SU-DHL-6 (cell line): ENCODE data around the gene RAB19.

ENCODE experiments used
- H2AFZ ChIP-seq: fragments of 200-600 bp; sonication (generic); 2 replicates; pipeline ENCODE4 v1.6.1; 2014; ENCODE audit warnings: low read depth, mild to moderate bottlenecking, moderate library complexity, mixed read lengths, antibody characterized with exemption, low read length; ENCODE audit not compliant: severe bottlenecking
- H3F3A ChIP-seq: fragments of 200-600 bp; shearing (Covaris generic); 2 replicates; pipeline ENCODE4 v1.6.0; 2016; ENCODE audit warnings: antibody characterized with exemption, mild to moderate bottlenecking; ENCODE audit not compliant: insufficient read depth
- H3K27ac ChIP-seq: fragments of 200-600 bp; sonication (generic); 2 replicates; pipeline ENCODE4 v1.5.1; 2016; ENCODE audit warnings: low read depth, mild to moderate bottlenecking, low read length, moderate library complexity, mixed read lengths
- H3K27me3 ChIP-seq: fragments of 200-600 bp; sonication (generic), shearing (Covaris generic); 2 replicates; pipeline ENCODE4 v1.6.0; 2014; ENCODE audit warnings: mild to moderate bottlenecking, low read length
- H3K36me3 ChIP-seq: fragments of 200-600 bp; sonication (generic); 2 replicates; pipeline ENCODE4 v1.6.1; 2014; ENCODE audit warnings: mild to moderate bottlenecking, low read length, mixed read lengths
- H3K4me2 ChIP-seq: fragments of 300-600, 200-600 bp; shearing (Covaris generic), sonication (generic); 2 replicates; pipeline ENCODE4 v1.6.0; 2014; ENCODE audit warnings: low read length, low read depth, mild to moderate bottlenecking; ENCODE audit not compliant: poor library complexity, severe bottlenecking
- H3K4me3 ChIP-seq: fragments of 200-600 bp; sonication (generic); 2 replicates; pipeline ENCODE4 v1.5.1; 2014; ENCODE audit warnings: antibody characterized with exemption, low read length, mild to moderate bottlenecking, mixed read lengths; ENCODE audit not compliant: insufficient read depth, poor library complexity, severe bottlenecking
- H3K79me2 ChIP-seq: fragments of 200-600 bp; sonication (generic); 2 replicates; pipeline ENCODE4 v1.6.1; 2014; ENCODE audit warnings: mild to moderate bottlenecking, low read length, moderate library complexity; ENCODE audit not compliant: insufficient read depth
- H3K9ac ChIP-seq: fragments of 200-600 bp; sonication (generic); 2 replicates; pipeline ENCODE4 v1.7.0; 2014; ENCODE audit warnings: mild to moderate bottlenecking, low read length
- H3K9me2 ChIP-seq: fragments of 200-600 bp; sonication (generic); replicated peaks from 2 replicates; pipeline ENCODE4 v1.6.1; 2014; ENCODE audit warnings: low read length; ENCODE audit not compliant: insufficient read depth
- H3K9me3 ChIP-seq: fragments of 200-600 bp; sonication (generic); 2 replicates; pipeline ENCODE4 v1.6.1; 2014; ENCODE audit warnings: low read length, mixed read lengths; ENCODE audit not compliant: insufficient read depth
- H4K20me1 ChIP-seq: fragments of 200-600 bp; sonication (generic); 2 replicates; pipeline ENCODE4 v1.6.1; 2014; ENCODE audit warnings: low read depth, mild to moderate bottlenecking, antibody characterized with exemption, low read length, moderate library complexity, mixed read lengths
- CTCF ChIP-seq: fragments of 200-600 bp; sonication (generic); IDR thresholded peaks from one replicate; pipeline ENCODE4 v1.5.1; 2017; ENCODE audit warnings: antibody characterized with exemption, mild to moderate bottlenecking, low read length, moderate library complexity; ENCODE audit not compliant: insufficient read depth, poor library complexity, severe bottlenecking
- EZH2phosphoT487 ChIP-seq: fragments of 200-600 bp; sonication (generic), shearing (Covaris generic); conservative IDR thresholded peaks from 2 replicates; pipeline ENCODE4 v1.6.1; 2018; ENCODE audit warnings: mild to moderate bottlenecking, antibody characterized with exemption, low read length, moderate library complexity, mixed read lengths

Gene RAB19

GRCh38 chr7:140403878-140404564 is at the start of gene RAB19:
TSS of gene RAB19 (plus strand) at chr7:140404058. CDS start at chr7:140407647, 3,589 bp downstream.
- Histone ChIP-seq H3K27ac (no peak within 1 kb of the TSS), H2AFZ (no peak within 1 kb of the TSS), H3K4me3 (no peak within 1 kb of the TSS), H3K27me3 (no peaks in the 10 kb centered on the region), H4K20me1 (no peaks in the 10 kb centered on the region), H3K4me2 (no peak within 1 kb of the TSS), H3K9me2 (no peaks in the 10 kb centered on the region), H3F3A (no peaks in the 10 kb centered on the region), H3K9ac (no peak within 1 kb of the TSS), H3K36me3 (no peaks in the 10 kb centered on the region), H3K9me3 (no peaks in the 10 kb centered on the region), H3K79me2 (no peaks in the 10 kb centered on the region)
- no peak for TF ChIP-seq CTCF
- no peak for TF ChIP-seq EZH2phosphoT487

GRCh38 chr7:140358024-140358411 is 45.8 kb upstream of the RAB19 start:
- no peaks in the 10 kb centered on the region for H3K36me3 ChIP-seq
- H3K9ac ChIP-seq = no peak overlapping the region
- no peak overlapping the region for H3K27ac ChIP-seq
- H4K20me1 ChIP-seq = no peaks in the 10 kb centered on the region
- H3K27me3 ChIP-seq = no peaks in the 10 kb centered on the region
- H3F3A ChIP-seq = no peaks in the 10 kb centered on the region
- H3K79me2 ChIP-seq = no peaks in the 10 kb centered on the region
- no peaks in the 10 kb centered on the region for H3K9me2 ChIP-seq
- H3K4me2 ChIP-seq = no peak overlapping the region
- TF ChIP-seq EZH2phosphoT487 = no peak
- no peak for TF ChIP-seq CTCF
- no peaks in the 10 kb centered on the region for H3K9me3 ChIP-seq
- no peak overlapping the region for H2AFZ ChIP-seq
- no peak overlapping the region for H3K4me3 ChIP-seq

- H3K4me3 ChIP-seq = no peak overlapping the region
- no peaks in the 10 kb centered on the region for H3K79me2 ChIP-seq
- H4K20me1 ChIP-seq = no peaks in the 10 kb centered on the region
- H3K27ac ChIP-seq = no peak overlapping the region
- H2AFZ ChIP-seq = no peak overlapping the region
- H3K9me3 ChIP-seq = no peaks in the 10 kb centered on the region
- TF ChIP-seq CTCF (no peak), EZH2phosphoT487 (no peak)
- H3K27me3 ChIP-seq = no peaks in the 10 kb centered on the region
- no peaks in the 10 kb centered on the region for H3F3A ChIP-seq
- no peaks in the 10 kb centered on the region for H3K36me3 ChIP-seq
- H3K9ac ChIP-seq = no peak overlapping the region
- H3K4me2 ChIP-seq = no peak overlapping the region
- no peaks in the 10 kb centered on the region for H3K9me2 ChIP-seq
Observed at GRCh38 chr7:140358412-140359051, 45.3 kb upstream of the RAB19 start.
